Measurements from ENCODE around the gene COL5A2. TPM values are rescaled to one million over a fixed set of nuclear protein-coding genes. Genes with fewer than 3 reads are reported as not detected.

COL5A2 gene
- polyA plus RNA-seq, 1 donor, result 348 TPM

- no peak for DNase-seq
Observed at GRCh38 chr2:189096769-189097447, 82.7 kb downstream of the COL5A2 start.

GRCh38 chr2:189095101-189095500 is 84.5 kb downstream of the COL5A2 start:
- DNase-seq, result no peak

GRCh38 chr2:189092936-189093335 is 86.6 kb downstream of the COL5A2 start:
- DNase-seq, result no peak

GRCh38 chr2:189091253-189091652 is 88.3 kb downstream of the COL5A2 start:
- DNase-seq, result no peak

- DNase-seq, result no peak
Observed at GRCh38 chr2:189088591-189089205, 90.9 kb downstream of the COL5A2 start.

- no peak for DNase-seq
Observed at GRCh38 chr2:189086710-189087109, 92.9 kb downstream of the COL5A2 start.

GRCh38 chr2:189086250-189086649 is 93.3 kb downstream of the COL5A2 start:
- no peak for DNase-seq

GRCh38 chr2:189083606-189084005 is 96.0 kb downstream of the COL5A2 start:
- no peak for DNase-seq

GRCh38 chr2:189083106-189083505 is 96.5 kb downstream of the COL5A2 start:
- DNase-seq, result peak; percentile 37

- peak; percentile 83 for DNase-seq
Observed at GRCh38 chr2:189082376-189082975, 97.1 kb downstream of the COL5A2 start.

GRCh38 chr2:189076572-189076971 is 103.0 kb downstream of the COL5A2 start:
- no peak for DNase-seq

- no peak for DNase-seq
Observed at GRCh38 chr2:189076120-189076519, 103.4 kb downstream of the COL5A2 start.

- DNase-seq, result no peak
Observed at GRCh38 chr2:189074506-189074905, 105.1 kb downstream of the COL5A2 start.

GRCh38 chr2:189072036-189072435 is 107.5 kb downstream of the COL5A2 start:
- DNase-seq, result no peak

- peak; percentile 46 for DNase-seq
Observed at GRCh38 chr2:189069855-189070619, 109.5 kb downstream of the COL5A2 start.

GRCh38 chr2:189066037-189066436 is 113.5 kb downstream of the COL5A2 start:
- no peak for DNase-seq

- DNase-seq, result no peak
Observed at GRCh38 chr2:189060096-189060642, 119.4 kb downstream of the COL5A2 start.

GRCh38 chr2:189057316-189057715 is 122.2 kb downstream of the COL5A2 start:
- DNase-seq, result no peak

GRCh38 chr2:189056200-189057106 is 123.1 kb downstream of the COL5A2 start:
- no peak for DNase-seq

- DNase-seq, result no peak
Observed at GRCh38 chr2:189050165-189050712, 129.3 kb downstream of the COL5A2 start.

GRCh38 chr2:189049709-189050164 is 129.8 kb downstream of the COL5A2 start:
- no peak for DNase-seq
